Activated CD4-positive, alpha-beta T cell treated with anti-CD3 and anti-CD28 coated beads, Interleukin-2, amount 50 U/mL, for 16 hours (primary cell): ENCODE results near the gene WTAP.
"Not testable (repeated sequence)": the region's sequence is repeated elsewhere in the genome, so short reads cannot be mapped to it uniquely, and the experiment has no call there.

ENCODE experiments used
- DNase-seq: peaks from one replicate; pipeline ENCODE4 v3.0.0-alpha.2; 2020

The WTAP gene

DNA sequence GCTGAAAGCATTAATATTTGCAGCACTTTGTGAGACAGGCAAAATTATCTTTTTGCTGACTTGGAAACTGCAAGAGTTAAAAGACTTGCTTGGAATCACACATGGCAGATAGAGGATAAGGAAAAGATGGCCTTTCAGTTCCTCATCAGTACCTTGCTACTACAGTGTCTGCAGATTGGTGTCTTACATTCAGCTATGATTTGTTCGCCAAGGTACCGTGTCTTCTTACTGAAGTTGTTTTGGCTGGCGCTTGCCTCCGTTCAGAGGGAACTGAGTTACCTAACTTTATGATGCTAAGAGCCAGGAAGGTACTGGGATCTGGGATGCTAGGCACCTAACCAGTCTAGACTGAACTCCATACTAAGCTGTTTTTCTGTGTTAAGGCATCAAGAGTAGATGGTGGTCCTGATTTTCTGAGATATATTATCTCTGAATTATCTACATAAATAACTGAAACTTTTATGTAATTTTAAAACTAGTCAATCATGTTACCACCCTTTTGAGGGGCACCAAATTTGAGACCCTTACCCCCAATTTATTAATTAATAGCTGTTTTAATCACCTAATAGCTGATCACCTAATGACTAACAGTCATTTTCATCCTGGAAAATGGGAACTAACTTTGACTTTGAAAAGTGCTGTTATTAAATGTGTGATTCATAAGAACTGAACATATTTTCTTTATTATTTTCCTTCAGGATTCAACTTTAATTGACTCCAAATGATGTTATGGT, 2.5 kb downstream of the WTAP start:
- no peak for DNase-seq

DNA sequence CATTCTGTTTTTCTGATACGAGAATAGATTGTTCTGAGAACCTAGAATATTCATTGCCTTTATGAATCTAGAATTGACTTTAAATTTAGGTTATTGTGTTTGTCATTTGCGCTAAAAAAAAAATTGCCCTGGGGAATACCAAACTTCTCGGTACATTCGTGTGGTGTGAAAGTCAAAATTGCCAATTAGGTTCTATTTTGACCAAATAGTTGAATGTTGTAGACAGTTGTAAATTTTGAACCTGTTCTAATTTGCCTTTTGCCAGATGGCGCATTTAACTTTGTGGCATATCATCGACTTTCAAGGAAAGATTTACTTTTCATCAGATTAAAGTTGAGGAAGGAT, 3.0 kb downstream of the WTAP start:
- DNase-seq, result no peak

DNA sequence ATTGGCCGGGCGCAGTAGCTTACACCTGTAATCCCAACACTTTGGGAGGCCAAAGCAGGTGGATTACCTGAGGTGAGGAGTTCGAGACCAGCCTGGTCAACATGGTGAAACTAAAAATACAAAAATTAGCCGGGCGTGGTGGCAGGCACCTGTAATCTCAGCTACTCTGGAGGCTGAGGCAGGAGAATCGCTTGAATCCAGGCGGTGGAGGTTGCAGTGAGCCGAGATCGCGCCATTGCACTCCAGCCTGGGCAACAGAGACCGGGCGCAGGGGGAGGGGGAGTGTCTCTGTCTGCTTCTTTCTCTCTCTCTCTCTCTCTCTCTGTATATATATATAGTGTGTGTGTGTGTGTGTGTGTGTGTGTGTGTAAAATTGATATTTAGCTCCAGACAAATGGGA, 5.2 kb downstream of the WTAP start:
- DNase-seq, result not testable (repeated sequence)

DNA sequence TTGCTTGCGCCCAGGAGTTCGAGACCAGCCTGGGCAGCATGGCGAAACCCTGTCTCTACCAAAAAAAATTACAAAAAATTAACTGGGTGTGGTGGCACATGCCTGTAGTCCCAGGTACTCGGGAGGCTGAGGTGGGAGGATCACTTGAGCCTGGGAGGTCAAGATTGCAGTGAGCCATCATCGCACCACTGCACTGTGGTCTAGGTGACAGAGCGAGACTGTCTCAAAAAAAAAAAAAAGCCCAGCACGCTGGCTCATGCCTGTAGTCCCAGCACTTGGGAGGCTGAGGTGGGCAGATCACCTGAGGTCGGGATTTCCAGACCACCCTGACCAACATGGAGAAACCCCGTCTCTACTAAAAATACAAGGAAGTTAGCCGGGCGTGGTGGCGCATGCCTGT, 6.1 kb downstream of the WTAP start:
- DNase-seq, result not testable (repeated sequence)

DNA sequence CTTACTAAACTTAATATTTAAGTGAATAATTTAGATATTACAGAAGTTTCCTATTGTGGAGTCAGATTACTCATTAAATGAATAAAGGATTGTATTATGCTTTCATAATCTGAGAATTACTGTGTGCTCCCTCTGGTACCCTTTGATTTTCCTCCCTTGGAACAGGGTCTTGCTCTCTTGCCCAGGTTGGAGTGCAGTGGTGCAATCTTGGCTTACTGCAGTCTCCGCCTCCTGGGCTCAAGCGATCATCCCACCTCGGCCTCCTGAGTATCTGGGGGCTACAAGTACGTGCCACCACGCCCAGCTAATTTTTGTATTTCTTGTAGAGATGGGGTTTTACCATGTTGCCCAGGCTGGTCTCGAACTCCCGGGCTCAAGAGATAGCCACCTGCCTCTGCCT, 9.6 kb downstream of the WTAP start:
- no peak for DNase-seq

DNA sequence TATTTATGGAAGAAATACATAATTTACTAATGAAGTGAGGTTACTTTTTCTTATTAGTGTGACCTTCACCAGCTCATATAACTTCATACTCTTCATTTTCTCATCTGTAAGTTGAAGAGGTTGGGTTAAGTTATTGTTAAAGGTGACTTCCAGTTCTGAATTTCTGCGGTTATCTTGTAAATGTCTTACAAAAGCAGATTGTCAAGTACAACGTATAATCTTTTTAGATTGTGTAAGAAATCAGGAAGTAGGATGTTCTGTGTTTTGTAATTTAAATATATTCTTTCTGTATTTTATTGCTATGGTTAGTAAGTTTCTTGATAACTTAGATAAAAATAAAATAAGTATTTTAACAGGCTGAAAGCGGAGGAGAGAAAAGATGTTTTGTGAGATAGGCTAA, 12.0 kb downstream of the WTAP start:
- DNase-seq, result no peak

DNA sequence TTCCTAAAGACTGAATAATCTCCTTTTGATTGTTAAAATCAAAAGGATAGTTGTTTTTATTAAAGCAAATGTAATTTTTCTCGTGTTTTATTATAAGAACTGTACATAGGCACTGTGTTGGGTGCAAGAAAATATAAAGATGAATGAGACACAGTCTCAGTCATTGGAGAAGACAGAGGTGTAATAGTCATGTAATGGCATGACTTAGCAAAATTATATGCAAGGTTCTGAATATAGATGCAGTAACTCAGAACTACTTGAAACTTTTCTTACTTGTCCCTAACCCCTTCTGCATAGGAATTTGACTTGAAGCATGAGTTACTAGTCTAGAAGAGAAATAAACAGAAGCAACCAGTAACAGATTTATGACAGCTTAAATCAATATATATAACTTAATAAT, 14.9 kb downstream of the WTAP start:
- DNase-seq, result no peak

DNA sequence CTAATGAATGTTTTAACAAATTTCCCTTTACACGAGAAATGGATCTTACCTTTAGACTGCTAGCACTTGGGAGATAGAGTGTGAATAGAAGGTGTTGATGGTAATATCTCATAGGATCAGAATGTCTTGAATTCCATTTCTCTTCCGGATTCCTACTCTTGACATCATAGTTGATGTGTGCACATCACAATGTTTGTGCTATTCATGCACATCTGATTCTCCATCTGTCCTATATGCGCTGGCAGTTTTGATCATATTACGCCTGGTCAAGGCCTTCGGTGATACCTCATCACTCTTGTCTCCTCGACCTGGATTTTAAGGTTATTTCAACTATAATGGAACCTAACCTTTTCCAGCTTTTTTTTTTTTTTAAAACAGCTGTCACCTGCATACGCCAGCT, 17.8 kb downstream of the WTAP start:
- no peak for DNase-seq

DNA sequence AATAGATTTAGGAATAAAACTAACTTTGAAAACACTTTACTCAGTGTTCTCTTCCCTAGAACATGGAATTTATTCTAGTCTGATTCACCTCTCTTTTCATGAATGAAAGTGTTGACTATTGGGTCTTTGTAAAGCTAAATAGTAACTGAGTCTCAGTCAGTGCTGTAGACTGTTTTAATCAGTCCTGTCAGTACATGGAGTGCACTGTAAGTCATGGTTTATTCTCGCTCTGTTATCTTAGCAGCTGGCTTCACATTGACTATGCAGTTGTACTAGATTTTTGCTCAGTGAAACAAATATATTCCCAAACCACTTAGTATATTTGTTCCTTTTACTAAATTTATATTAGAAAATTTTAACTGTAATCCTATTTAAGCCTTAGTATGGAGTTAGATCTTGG, 19.5 kb downstream of the WTAP start:
- DNase-seq, result no peak

DNA sequence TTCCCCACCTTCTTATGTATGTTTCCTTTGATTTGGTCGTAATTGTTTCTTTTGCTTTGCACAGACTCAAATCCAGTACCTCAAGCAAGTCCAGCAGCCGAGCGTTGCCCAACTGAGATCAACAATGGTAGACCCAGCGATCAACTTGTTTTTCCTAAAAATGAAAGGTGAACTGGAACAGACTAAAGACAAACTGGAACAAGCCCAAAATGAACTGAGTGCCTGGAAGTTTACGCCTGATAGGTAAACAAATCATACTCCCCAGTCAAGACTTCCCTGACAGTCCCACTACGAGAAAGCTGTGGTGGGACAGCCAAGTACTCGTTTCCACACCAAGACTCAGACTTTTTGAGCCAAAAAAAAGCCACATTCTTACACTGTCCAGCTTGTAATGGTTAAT, 20.8 kb downstream of the WTAP start:
- DNase-seq, result not testable (repeated sequence)

DNA sequence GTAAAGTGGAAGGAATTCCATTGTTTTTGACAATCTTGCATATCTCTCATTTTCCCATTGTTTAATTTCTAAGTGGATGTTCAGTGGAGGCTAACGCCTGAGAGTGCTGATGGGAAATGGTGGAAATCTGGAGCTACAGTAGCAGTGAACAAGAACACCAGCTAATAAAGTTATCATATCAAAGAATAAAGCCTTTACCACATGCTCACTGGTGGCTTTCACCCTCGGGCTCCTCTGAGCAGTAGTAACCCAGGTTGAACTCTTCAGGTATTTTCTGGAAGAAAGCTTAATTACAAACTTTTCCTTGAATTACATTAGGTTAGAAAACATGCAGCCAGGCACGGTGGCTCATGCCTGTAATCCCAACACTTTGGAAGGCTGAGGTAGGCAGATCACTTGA, 24.1 kb downstream of the WTAP start:
- no peak for DNase-seq

DNA sequence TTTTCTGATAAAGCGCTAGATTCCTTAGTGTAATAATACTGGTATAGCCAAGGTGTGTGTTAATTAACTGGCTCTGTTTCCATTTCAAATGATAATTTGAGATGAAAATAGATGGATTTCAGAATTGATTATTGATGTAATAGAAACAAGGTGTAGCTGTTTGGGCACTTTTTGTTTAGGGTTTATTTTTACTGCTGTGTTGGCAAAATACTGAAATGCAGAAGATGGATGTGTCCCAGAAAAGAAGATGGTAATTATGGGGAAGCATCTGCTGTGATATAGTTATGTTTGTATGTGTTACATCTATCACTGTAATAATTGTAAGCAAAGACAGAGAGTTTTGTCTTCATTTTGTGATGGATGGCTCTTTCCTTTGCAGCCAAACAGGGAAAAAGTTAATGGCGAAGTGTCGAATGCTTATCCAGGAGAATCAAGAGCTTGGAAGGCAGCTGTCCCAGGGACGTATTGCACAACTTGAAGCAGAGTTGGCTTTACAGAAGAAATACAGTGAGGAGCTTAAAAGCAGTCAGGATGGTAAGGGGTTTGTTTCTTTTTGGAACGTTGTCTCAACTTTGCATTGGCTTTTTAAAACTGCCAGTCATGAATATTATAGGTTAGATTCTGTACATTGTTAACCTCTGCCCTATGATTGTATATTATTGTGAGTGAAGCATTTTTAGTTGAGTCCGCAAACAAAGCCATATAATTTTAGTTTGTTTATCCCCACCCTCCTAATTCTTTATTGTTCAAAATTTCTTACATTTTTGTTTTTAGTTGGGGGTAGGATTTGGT, 26.0 kb downstream of the WTAP start:
- no peak for DNase-seq

DNA sequence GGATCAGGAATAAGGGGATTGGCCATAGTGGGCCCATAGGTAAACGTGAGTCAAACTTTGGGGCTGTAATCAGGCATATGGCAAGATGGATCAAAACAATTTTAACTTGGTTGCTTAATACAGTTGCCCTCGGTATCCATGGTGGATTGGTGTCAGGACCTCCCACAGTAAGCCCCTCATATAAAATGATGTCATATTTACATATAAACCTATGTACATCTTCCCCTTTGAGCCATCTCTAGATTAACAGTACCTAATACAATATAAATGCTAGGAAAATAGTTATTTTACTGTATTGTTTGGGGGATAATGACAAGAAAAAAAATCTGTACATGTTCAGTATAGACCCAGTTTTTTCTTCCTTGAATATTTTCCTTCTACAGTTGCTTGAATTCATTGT, 27.1 kb downstream of the WTAP start:
- DNase-seq, result no peak

DNA sequence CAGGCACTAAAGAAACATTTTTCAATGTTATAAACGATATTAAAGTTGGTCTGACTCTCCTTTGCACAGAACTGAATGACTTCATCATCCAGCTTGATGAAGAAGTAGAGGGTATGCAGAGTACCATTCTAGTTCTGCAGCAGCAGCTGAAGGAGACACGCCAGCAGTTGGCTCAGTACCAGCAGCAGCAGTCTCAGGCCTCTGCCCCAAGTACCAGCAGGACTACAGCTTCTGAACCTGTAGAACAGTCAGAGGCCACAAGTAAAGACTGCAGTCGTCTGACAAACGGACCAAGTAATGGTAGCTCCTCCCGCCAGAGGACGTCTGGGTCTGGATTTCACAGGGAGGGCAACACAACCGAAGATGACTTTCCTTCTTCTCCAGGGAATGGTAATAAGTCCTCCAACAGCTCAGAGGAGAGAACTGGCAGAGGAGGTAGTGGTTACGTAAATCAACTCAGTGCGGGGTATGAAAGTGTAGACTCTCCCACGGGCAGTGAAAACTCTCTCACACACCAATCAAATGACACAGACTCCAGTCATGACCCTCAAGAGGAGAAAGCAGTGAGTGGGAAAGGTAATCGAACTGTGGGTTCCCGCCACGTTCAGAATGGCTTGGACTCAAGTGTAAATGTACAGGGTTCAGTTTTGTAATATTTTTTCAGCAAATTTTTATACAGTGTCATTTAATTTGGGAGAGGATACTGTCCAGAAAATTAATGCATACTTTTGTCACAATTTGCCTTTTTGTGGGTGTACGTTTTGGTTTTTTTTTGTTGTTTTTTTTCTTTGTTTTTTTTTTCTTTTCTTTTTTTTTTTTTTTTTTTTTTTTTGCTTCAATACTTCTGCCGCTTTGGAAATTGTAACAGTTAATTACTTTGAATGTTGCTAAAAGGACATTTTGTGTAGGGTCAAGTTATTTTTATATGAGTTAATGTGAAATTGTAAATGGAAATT, 27.9 kb downstream of the WTAP start:
- no peak for DNase-seq

DNA sequence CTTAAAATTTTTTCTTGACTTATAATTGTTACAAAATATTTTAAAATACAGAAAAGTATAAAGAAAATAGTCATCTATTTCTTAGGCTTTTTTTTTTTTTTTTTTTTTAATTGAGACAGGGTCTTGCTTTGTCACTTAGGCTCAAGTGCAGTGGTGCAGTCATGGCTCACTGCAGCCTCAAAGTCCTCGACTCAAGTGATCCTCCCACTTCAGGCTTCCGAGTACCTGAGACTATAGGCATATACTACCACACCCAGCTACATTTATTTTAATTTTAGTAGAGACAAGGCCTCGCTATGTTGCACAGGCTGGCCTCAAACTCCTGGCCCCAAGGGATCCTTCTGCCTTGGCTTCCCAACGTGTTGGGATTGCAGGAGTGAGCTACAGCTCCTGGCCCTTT, 29.2 kb downstream of the WTAP start:
- DNase-seq, result no peak

DNA sequence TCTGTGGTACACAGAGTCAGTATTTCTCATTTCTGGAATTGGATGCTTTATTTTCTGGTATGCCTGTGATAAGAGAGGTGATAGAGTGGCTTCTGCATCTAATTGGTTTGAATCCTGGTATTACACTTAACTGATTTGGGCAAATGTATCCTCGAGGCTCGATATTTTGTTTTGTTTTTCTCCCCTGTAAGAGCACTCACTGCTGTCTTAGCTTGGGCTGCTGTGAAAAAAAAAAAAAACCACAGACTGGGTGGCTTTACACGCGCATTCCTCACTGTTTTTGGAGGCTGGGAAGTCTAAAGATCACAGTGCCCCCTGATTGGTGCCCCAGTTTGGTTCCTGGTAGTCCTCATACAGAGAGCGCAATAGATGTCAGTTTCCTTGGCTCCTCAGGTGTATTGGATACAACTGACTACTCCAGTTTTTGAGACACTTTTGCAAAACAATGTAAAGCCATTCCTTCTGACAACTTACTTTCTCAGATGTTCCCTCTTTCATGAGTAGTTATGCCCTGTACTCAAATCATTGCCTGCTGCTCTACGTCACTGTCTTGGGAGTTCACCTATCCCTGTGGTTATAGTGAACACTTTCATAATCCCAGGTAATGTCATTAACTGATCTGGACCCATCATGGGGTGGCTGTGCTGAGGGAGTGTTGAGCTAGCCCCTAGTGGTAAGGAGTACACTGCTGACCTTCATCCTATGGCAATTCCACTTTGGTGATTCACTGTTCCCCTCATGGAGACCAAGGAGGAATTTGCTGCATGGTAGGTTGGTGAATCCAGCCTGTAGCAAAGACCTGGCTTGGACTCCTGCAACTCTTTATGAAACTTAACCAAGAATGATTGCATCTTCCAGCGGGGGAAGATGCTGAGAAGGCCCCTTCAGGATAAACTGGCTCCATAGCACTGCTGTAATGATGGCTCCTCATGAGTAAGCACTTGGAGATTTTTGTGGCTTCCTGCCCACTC, 31.0 kb downstream of the WTAP start:
- DNase-seq, result no peak

DNA sequence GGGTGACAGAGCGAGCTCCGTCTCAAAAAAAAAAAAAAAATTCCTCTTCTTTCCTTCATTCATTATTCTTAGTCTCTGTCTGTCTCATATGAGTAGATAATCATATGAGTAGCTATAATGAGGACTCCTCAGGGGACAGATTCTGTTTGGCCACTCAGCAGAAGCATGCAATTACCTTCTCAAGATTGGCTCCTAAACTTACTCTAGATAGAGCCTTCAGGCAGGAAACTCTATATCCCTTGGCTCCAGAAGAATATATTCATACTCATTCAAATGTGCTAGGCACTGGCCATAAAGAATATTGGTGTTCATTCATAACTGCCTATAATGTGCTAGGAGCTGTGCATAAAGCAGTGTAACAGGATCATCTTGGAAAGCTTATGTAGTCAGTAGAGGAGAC, 32.3 kb downstream of the WTAP start:
- no peak for DNase-seq

DNA sequence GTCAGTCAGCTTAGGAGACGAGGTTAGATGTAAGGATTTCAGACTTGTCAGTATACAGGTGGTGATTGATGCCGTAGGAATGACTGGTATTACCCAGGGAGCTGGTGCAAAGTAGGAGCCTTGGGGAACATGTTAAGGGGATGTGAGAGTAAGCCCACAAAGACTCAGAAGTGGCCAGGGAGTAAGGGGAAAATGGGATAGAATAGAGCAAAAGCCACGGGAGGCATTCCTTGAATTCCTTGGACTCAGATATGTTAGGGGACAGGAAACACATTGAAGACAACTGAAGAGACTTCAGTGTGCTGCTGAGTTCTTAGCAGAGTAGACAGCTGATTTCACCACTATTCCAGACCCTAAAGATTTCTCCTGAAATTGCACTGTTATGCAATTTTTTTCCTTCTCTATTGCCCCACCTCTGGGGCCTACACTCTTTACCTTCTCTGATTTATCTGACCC, 33.3 kb downstream of the WTAP start:
- no peak for DNase-seq

DNA sequence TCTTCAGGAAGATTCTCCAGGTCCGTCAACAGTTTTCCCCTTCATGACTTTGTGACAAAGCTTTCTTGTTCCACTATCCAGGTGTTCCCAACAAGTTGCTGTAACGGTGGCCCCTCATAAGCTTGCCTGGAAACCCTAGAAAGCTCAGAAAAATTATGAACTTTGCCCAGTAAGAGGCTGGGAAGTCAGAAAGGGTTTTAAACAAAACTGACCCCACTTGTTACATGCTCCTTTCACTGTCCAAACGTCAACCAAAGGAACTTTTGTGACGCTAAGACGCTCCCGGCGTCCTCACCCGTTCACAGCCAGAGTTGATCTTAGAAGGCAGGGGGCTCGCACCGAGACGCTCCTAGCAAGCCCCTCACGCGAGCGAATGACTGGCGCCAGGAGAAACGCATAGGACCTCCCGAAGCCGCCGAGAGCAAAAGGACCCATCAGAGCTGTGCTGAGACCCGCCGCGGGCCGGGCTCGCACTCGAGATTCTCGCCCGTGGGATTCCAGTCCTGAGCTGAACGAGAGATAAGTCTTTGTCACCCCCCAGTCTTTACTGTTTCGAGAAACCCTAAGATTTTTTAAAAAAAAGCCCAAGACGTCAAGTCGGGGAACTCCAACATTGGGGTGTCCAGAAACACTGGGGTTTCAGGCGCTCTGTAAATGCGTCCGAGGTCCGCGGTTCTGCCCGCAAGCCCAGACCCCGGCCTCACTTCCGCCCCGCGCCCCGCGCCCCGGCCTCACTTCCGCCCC, 34.0 kb downstream of the WTAP start:
- DNase-seq, result no peak

DNA sequence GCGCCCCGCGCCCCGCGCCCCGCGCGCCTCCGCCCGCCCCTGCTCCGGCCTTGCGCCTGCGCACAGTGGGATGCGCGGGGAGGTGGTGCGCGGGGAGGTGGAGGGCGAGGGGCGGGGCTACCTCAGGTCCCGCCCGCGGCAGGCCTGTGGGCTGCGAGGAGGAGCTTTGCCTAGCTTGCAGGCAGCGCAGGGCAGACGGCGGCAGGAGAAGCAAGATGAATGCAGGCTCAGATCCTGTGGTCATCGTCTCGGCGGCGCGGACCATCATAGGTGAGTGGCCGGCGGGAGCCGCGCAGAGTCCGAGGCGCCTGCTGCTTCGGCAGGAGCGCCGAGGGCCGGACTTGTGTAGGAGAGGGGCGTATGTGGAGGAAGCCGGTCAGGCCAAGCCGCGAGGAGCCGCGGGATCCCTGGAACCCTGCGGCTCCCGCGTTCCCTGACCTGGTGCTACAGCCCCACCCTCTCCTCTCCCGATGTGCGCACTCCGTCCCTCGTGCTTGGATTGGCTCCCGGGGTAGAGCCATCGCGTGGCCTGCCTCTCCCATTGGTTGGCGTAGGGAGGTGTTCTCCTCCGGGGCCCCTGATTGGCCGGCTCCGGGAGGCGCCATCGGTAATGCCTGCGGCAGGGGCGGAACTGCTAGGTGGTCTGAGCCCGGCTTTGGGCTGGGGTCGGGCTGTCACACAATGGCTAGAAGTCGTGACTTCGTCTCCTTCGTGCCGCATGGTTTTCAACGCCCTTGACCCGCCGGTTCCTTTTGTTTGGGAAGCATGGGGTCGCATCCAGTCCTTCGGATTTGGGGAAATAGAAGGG, 34.8 kb downstream of the WTAP start, which contains the start of gene ACAT2:
Gene ACAT2, plus strand, starts transcription at position 173 of the 808 bp plus-strand sequence. Its CDS starts 43 bp downstream, at position 216.
- DNase-seq, result peak; percentile 97
